H1 (cell line): ENCODE measurements around the gene ZNF687. TPM values are rescaled to one million over a fixed set of nuclear protein-coding genes. Genes with fewer than 3 reads are reported as not detected.

Experiments used
- EP300 ChIP-seq, 2 experiments: IDR thresholded peaks; 1 replicate in 1 of 2; 2 replicates in 1 of 2; pipeline ENCODE4 v1.6.1; 2011 to 2012; ENCODE audit warnings: low read depth in 2 of 2, low read length in 2 of 2, mild to moderate bottlenecking in 2 of 2, borderline replicate concordance in 1 of 2, inconsistent platforms in 1 of 2, moderate library complexity in 1 of 2
- KDM4A ChIP-seq: IDR thresholded peaks from one replicate; pipeline ENCODE4 v1.7.1; 2012; ENCODE audit warnings: low read depth, mild to moderate bottlenecking, moderate library complexity, low read length, inconsistent platforms; ENCODE audit not compliant: severe bottlenecking
- NANOG ChIP-seq: IDR thresholded peaks from 2 replicates; pipeline ENCODE4 v1.6.1; 2011; ENCODE audit warnings: low read length, low read depth, mild to moderate bottlenecking, inconsistent platforms; ENCODE audit not compliant: insufficient read depth, poor library complexity, severe bottlenecking
- POU5F1 ChIP-seq: IDR thresholded peaks from 2 replicates; pipeline ENCODE4 v1.6.1; 2011; ENCODE audit warnings: low read depth, mild to moderate bottlenecking, low read length, moderate library complexity
- RXRA ChIP-seq: IDR thresholded peaks from 2 replicates; pipeline ENCODE4 v1.6.1; 2011; ENCODE audit warnings: low read depth, mild to moderate bottlenecking, low read length, moderate library complexity; ENCODE audit not compliant: insufficient read depth
- SRF ChIP-seq: IDR thresholded peaks from 2 replicates; pipeline ENCODE4 v1.6.1; 2011; ENCODE audit warnings: mild to moderate bottlenecking, low read depth, low read length, moderate library complexity
- polyA plus RNA-seq, 7 experiments: library from polyadenylated mRNA; depleted of rRNA in 3 of 7; stranded (reverse) in 5 of 7; unstranded in 2 of 7; fragments of >200 nt in 5 of 7; fragments of 200-250 nt in 2 of 7; gene quantifications; 1 replicate in 5 of 7; 2 replicates in 1 of 7; 4 replicates in 1 of 7; pipeline versions ENCODE4 v1.2.1 to v1.2.3, GENCODE V29; 2011 to 2013; ENCODE audit warnings: missing spikeins in 2 of 7, mixed read lengths in 2 of 7
- total RNA-seq: library from RNA; stranded (reverse); fragmentation: NEBNext Ultra II Directional; extraction: Animal tissue kit (Norgen Biotek cat#: 25700); gene quantifications from 2 replicates; pipeline ENCODE4 v1.2.1, GENCODE V29; 2021

The ZNF687 gene
- total and polyA plus RNA-seq, 2 of the 8 experiments (the other 6 are each of a cell fraction or from before 2014, with no cell fraction given): 45.9 to 69.9 TPM

GRCh38 chr1:151318975-151319374 lies 36.9 kb downstream of the ZNF687 start (continued):
- TF ChIP-seq EP300 (IDR thresholded peaks at IDR 0.05; ENCODE audit: borderline replicate concordance in 1 of 2, low read depth in 2 of 2, low read length in 2 of 2) (no peak), NANOG (no peak), POU5F1 (no peak), RXRA (no peak), KDM4A (no peak), SRF (no peak)
